GM21423 (cell line): ENCODE data around the gene CREB3L4.

ENCODE experiments used
- ATAC-seq: cut with Tn5 transposase; IDR thresholded peaks from one replicate; pipeline ENCODE4 v1.9.1; 2021; ENCODE audit warnings: mild to moderate bottlenecking, moderate library complexity; ENCODE audit not compliant: unreplicated experiment

Gene CREB3L4

GRCh38 chr1:153936011-153936802, 31.5 kb upstream of the CREB3L4 start:
- ATAC-seq: no peak

GRCh38 chr1:153937331-153937730, 30.4 kb upstream of the CREB3L4 start:
- ATAC-seq: no peak

- no peak for ATAC-seq
Measured at GRCh38 chr1:153938996-153939395, 28.7 kb upstream of the CREB3L4 start.

GRCh38 chr1:153939476-153939875, 28.2 kb upstream of the CREB3L4 start:
- no peak for ATAC-seq

GRCh38 chr1:153940756-153941155, 26.9 kb upstream of the CREB3L4 start:
- no peak for ATAC-seq

- no peak for ATAC-seq
Measured at GRCh38 chr1:153941826-153942725, 25.6 kb upstream of the CREB3L4 start.

GRCh38 chr1:153942766-153943549, 24.7 kb upstream of the CREB3L4 start:
- ATAC-seq: no peak

- no peak for ATAC-seq
Measured at GRCh38 chr1:153944005-153944826, 23.5 kb upstream of the CREB3L4 start.

- no peak for ATAC-seq
Measured at GRCh38 chr1:153944827-153945117, 22.9 kb upstream of the CREB3L4 start.

GRCh38 chr1:153945131-153945794, 22.4 kb upstream of the CREB3L4 start:
- no peak for ATAC-seq

- peak; percentile 67 for ATAC-seq
Measured at GRCh38 chr1:153945795-153946621, 21.7 kb upstream of the CREB3L4 start.

- peak; percentile 61 for ATAC-seq
Measured at GRCh38 chr1:153946622-153947241, 21.0 kb upstream of the CREB3L4 start, which contains the start of gene DENND4B. DENND4B (minus strand) TSS chr1:153946718; CDS start chr1:153944374, 2,344 bp downstream.

GRCh38 chr1:153951183-153951582, 16.5 kb upstream of the CREB3L4 start:
- ATAC-seq: no peak

- ATAC-seq: no peak
Measured at GRCh38 chr1:153951801-153952200, 15.9 kb upstream of the CREB3L4 start.

GRCh38 chr1:153953859-153954365, 13.8 kb upstream of the CREB3L4 start:
- ATAC-seq: no peak

- no peak for ATAC-seq
Measured at GRCh38 chr1:153954826-153955225, 12.9 kb upstream of the CREB3L4 start.

- ATAC-seq: no peak
Measured at GRCh38 chr1:153956997-153957715, 10.5 kb upstream of the CREB3L4 start.

GRCh38 chr1:153957744-153958110, 10.0 kb upstream of the CREB3L4 start:
- peak; percentile 20 for ATAC-seq
